Ishikawa (cell line): ENCODE results near the gene POLR1D.

Source experiments
- CEBPB ChIP-seq: IDR thresholded peaks from 2 replicates; pipeline ENCODE4 v1.6.1; 2012
- CREB1 ChIP-seq: IDR thresholded peaks from 2 replicates; pipeline ENCODE4 v1.6.1; 2012; ENCODE audit warnings: low read depth
- EGR1 ChIP-seq: IDR thresholded peaks from 2 replicates; pipeline ENCODE4 v1.6.1; 2012
- EP300 ChIP-seq: IDR thresholded peaks from 2 replicates; pipeline ENCODE4 v1.6.1; 2012; ENCODE audit warnings: borderline replicate concordance
- FOXM1 ChIP-seq: IDR thresholded peaks from 2 replicates; pipeline ENCODE4 v1.6.1; 2012; ENCODE audit warnings: low read depth, borderline replicate concordance
- NFIC ChIP-seq: IDR thresholded peaks from 2 replicates; pipeline ENCODE4 v1.6.1; 2012
- RAD21 ChIP-seq: IDR thresholded peaks from 2 replicates; pipeline ENCODE4 v1.6.1; 2012; ENCODE audit warnings: low read depth
- REST ChIP-seq: IDR thresholded peaks from 2 replicates; pipeline ENCODE4 v1.6.1; 2012; ENCODE audit warnings: low read depth, mild to moderate bottlenecking
- TAF1 ChIP-seq: IDR thresholded peaks from 2 replicates; pipeline ENCODE4 v1.6.1; 2012; ENCODE audit warnings: low read depth, mild to moderate bottlenecking
- TCF12 ChIP-seq: IDR thresholded peaks from 2 replicates; pipeline ENCODE4 v1.6.1; 2012; ENCODE audit warnings: low read depth
- TEAD4 ChIP-seq: IDR thresholded peaks from 2 replicates; pipeline ENCODE4 v1.6.1; 2012
- USF1 ChIP-seq: IDR thresholded peaks from 2 replicates; pipeline ENCODE4 v1.6.1; 2012
- YY1 ChIP-seq: IDR thresholded peaks from 2 replicates; pipeline ENCODE4 v1.6.1; 2012; ENCODE audit warnings: low read depth
- ZBTB7A ChIP-seq: IDR thresholded peaks from 2 replicates; pipeline ENCODE4 v1.6.1; 2012; ENCODE audit warnings: low read depth
- TF ChIP-seq, protein P1 (sequence below): IDR thresholded peaks from 2 replicates; pipeline ENCODE4 v1.6.1; 2012

Gene POLR1D

GRCh38 chr13:27666951-27667350, 45.3 kb downstream of the POLR1D start:
- TF ChIP-seq ZBTB7A (no peak), FOXM1 (no peak), YY1 (no peak), EP300 (no peak), REST (no peak), TAF1 (no peak), CEBPB (no peak), NFIC (no peak), CREB1 (no peak), USF1 (no peak), TEAD4 (no peak)
- TF ChIP-seq, protein P1, sequence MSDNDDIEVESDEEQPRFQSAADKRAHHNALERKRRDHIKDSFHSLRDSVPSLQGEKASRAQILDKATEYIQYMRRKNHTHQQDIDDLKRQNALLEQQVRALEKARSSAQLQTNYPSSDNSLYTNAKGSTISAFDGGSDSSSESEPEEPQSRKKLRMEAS: no peak

- TF ChIP-seq TAF1: no peak
These were observed 46.3 kb downstream of the POLR1D start for GRCh38 chr13:27667946-27668345.

GRCh38 chr13:27670861-27671260, 49.2 kb downstream of the POLR1D start:
- TF ChIP-seq YY1 (no peak), RAD21 (no peak), TCF12 (no peak), EGR1 (no peak), ZBTB7A (no peak), REST (no peak), EP300 (no peak), NFIC (no peak), FOXM1 (no peak), CREB1 (no peak), TEAD4 (no peak), TAF1 (no peak), USF1 (no peak), CEBPB (no peak)
- TF ChIP-seq, protein P1: no peak

DNA sequence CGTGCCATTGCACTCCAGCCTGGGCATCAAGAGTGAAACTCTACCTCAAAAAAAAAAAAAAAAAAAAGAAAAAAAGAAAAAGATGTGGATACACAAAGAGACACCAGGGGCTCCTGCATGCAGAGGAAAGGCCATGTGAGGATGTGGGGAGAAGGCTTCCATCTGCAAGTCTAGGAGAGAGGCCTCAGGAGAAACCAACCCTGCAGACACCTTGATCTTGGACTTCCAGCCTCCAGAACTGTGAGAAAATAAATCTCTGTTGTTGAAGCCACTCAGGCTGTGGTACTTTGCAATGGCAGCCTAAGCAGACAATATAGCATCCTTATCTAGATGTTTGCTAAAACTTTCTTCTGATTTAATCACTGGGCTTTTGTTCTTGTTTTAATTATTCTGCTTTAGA, 50.3 kb downstream of the POLR1D start:
- TF ChIP-seq, protein P1: no peak
